GM12875 (cell line): ENCODE results near the gene ZNF736.

Experiments
- H3K4me3 ChIP-seq: one replicate; pipeline ENCODE4 v1.5.1; 2011; ENCODE audit warnings: low read depth, low read length, control low read depth
- TF ChIP-seq, protein P1 (sequence below): IDR thresholded peaks from 2 replicates; pipeline ENCODE4 v1.5.1; 2011; ENCODE audit warnings: low read depth, mild to moderate bottlenecking, control low read depth, inconsistent platforms, low read length, moderate library complexity, borderline replicate concordance; ENCODE audit not compliant: insufficient read depth

The ZNF736 gene

DNA sequence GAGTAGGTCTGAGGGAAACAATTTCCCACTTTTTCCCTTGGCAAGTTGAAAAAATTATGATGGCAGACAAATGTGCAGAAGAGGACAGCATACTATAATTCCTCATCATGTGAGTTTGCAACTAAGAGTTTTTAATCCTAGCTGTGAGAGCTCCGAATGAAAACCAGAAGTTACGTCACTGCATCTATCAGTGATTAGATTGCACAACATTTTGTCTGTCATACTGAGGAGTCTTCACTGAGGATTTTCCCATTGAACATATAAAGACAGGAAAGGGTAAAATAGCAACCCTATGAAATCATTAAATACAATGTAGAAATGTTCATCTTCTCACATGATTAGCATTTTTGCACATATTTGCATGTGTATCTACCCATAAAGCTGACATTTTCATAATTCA, 45.8 kb downstream of the ZNF736 start:
- no peak overlapping the region for H3K4me3 ChIP-seq
- TF ChIP-seq, protein P1, sequence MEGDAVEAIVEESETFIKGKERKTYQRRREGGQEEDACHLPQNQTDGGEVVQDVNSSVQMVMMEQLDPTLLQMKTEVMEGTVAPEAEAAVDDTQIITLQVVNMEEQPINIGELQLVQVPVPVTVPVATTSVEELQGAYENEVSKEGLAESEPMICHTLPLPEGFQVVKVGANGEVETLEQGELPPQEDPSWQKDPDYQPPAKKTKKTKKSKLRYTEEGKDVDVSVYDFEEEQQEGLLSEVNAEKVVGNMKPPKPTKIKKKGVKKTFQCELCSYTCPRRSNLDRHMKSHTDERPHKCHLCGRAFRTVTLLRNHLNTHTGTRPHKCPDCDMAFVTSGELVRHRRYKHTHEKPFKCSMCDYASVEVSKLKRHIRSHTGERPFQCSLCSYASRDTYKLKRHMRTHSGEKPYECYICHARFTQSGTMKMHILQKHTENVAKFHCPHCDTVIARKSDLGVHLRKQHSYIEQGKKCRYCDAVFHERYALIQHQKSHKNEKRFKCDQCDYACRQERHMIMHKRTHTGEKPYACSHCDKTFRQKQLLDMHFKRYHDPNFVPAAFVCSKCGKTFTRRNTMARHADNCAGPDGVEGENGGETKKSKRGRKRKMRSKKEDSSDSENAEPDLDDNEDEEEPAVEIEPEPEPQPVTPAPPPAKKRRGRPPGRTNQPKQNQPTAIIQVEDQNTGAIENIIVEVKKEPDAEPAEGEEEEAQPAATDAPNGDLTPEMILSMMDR: no peak

DNA sequence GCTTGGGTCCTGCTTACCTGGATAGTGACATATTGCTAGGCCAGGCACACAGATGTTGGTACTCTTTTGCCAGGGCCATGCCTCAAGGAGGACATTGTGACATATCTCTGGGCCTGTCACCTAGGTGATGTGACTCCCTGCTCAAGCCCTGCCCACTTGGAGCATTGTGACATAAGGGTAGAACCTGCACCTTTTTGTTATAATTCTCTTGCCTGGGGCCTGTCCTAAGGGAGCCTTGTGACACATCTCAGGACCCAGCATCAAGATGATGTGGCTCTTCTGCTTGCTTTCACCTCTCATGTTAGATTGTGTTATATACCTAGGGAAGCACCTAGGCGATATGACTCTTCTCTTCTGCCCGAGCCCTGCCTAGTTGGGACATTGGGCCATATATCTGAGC, 57.4 kb downstream of the ZNF736 start:
- no peak overlapping the region for H3K4me3 ChIP-seq
- TF ChIP-seq, protein P1: no peak

DNA sequence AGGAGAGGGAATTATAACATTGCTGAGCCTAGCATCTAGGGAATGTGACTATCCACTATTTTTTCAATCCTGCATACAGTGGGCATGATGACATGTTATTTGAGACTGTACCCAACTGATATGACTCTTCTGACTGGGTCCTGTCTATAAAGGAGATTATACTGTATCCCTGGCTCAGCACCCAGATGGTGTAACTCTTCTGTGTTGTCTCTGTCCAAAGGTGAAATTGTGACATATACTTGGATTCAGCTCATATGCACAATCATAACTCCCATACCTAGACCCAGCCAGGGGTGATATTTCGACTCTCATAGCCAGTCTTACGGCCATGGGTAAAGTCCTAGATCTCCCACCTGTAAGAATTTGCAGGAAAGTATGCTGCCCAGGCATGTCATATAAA, 59.3 kb downstream of the ZNF736 start:
- TF ChIP-seq, protein P1: no peak

DNA sequence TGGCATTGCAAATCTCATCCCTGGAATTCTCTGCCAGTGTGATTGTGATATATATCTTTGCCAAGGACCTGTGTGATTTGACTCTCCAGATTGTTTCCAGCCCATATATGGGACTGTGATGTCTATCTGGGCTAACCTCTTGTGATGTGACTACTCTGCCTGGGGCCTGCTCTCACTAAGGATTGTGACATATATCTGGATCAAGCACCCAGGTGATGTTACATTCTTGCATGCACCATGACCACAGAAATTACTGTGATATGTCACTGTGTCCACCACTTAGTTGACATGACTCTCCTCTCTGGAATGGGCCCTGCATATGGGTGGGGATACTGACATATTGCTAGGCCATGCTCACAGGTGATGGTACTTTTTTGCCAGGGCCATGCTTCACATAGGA, 86.6 kb downstream of the ZNF736 start:
- no peak overlapping the region for H3K4me3 ChIP-seq
- TF ChIP-seq, protein P1: no peak

More for the DNA sequence above, 59.3 kb downstream of the ZNF736 start:
- no peak overlapping the region for H3K4me3 ChIP-seq
